CD14-positive monocyte (primary cell): ENCODE data around the gene SEPTIN3. TPM values are rescaled to one million over a fixed set of nuclear protein-coding genes. Genes with fewer than 3 reads are reported as not detected.

Experiments used
- DNase-seq, 3 donors: peaks; one replicate each; pipeline ENCODE4 v3.0.0-alpha.2; 2011 to 2022
- H2AFZ ChIP-seq: 2 replicates; pipeline ENCODE4 v1.6.0; 2012; ENCODE audit warnings: mild to moderate bottlenecking, low read depth, low read length, inconsistent platforms; ENCODE audit not compliant: insufficient read depth, poor library complexity, severe bottlenecking
- H3K27ac ChIP-seq, 2 donors: 1 replicate in 1 of 2; 2 replicates in 1 of 2; pipeline ENCODE4 v1.5.1; 2012 to 2013; ENCODE audit warnings: low read length in 2 of 2, control low read depth in 1 of 2, inconsistent platforms in 1 of 2, low read depth in 1 of 2, mild to moderate bottlenecking in 1 of 2
- H3K27me3 ChIP-seq, 2 donors: one replicate each; pipeline versions ENCODE4 v1.6.0 to v1.6.1; 2011 to 2013; ENCODE audit warnings: low read length in 2 of 2; ENCODE audit not compliant: control insufficient read depth in 2 of 2, insufficient read depth in 2 of 2
- H3K36me3 ChIP-seq, 2 donors: replicated peaks in 1 of 2; 1 replicate in 1 of 2; 2 replicates in 1 of 2; pipeline versions ENCODE4 v1.5.1 to v1.6.1; 2012 to 2013; ENCODE audit warnings: low read length in 2 of 2, control low read depth in 1 of 2, inconsistent platforms in 1 of 2, mild to moderate bottlenecking in 1 of 2; ENCODE audit not compliant: insufficient read depth in 2 of 2, control insufficient read depth in 1 of 2
- H3K4me1 ChIP-seq, 2 donors: 1 replicate in 1 of 2; 2 replicates in 1 of 2; pipeline versions ENCODE4 v1.5.1 to v1.6.1; 2012 to 2013; ENCODE audit warnings: low read length in 2 of 2, control low read depth in 1 of 2, inconsistent platforms in 1 of 2, mild to moderate bottlenecking in 1 of 2, moderate library complexity in 1 of 2; ENCODE audit not compliant: insufficient read depth in 2 of 2, control insufficient read depth in 1 of 2
- H3K4me2 ChIP-seq: replicated peaks from 2 replicates; pipeline ENCODE3; 2012; ENCODE audit warnings: low read length, moderate library complexity, mild to moderate bottlenecking; ENCODE audit not compliant: poor library complexity, severe bottlenecking; ENCODE audit errors: extremely low read depth
- H3K4me3 ChIP-seq, 3 experiments: fragments of 200-600 bp in 1 of 3; sonication (generic) in 1 of 3; replicated peaks in 1 of 3; 1 replicate in 2 of 3; 2 replicates in 1 of 3; pipeline ENCODE4 v1.5.1; 2011 to 2013; ENCODE audit warnings: low read length in 3 of 3, mild to moderate bottlenecking in 3 of 3, control low read depth in 2 of 3, low read depth in 2 of 3, inconsistent platforms in 1 of 3, moderate library complexity in 1 of 3
- H3K79me2 ChIP-seq: 2 replicates; pipeline ENCODE4 v1.6.0; 2012; ENCODE audit warnings: mild to moderate bottlenecking, control low read depth, inconsistent platforms, low read length, moderate library complexity; ENCODE audit not compliant: insufficient read depth
- H3K9ac ChIP-seq: 2 replicates; pipeline ENCODE4 v1.6.0; 2017; ENCODE audit warnings: low read length, mild to moderate bottlenecking; ENCODE audit not compliant: insufficient read depth, poor library complexity, severe bottlenecking
- H3K9me3 ChIP-seq, 2 donors: replicated peaks in 1 of 2; 1 replicate in 1 of 2; 2 replicates in 1 of 2; pipeline versions ENCODE4 v1.5.1 to v1.6.1; 2012 to 2013; ENCODE audit warnings: low read length in 2 of 2, control low read depth in 1 of 2; ENCODE audit not compliant: control insufficient read depth in 1 of 2, insufficient read depth in 1 of 2
- H4K20me1 ChIP-seq: 2 replicates; pipeline ENCODE4 v1.6.0; 2012; ENCODE audit warnings: mild to moderate bottlenecking, low read length, control low read depth, moderate library complexity; ENCODE audit not compliant: insufficient read depth
- H3K27ac Mint-ChIP-seq, 7 donors: one replicate each; pipeline ENCODE4 v1.8.0; 2020; ENCODE audit warnings: mild to moderate bottlenecking in 7 of 7, mixed read lengths in 7 of 7, moderate library complexity in 6 of 7, inconsistent platforms in 2 of 7
- H3K27me3 Mint-ChIP-seq, 3 donors: one replicate each; pipeline ENCODE4 v1.8.0; 2021 to 2022; ENCODE audit warnings: low read depth in 3 of 3, mild to moderate bottlenecking in 3 of 3, mixed read lengths in 3 of 3, moderate library complexity in 3 of 3, inconsistent platforms in 1 of 3
- H3K36me3 Mint-ChIP-seq, 2 donors: one replicate each; pipeline ENCODE4 v1.8.0; 2020; ENCODE audit warnings: mixed read lengths in 2 of 2, inconsistent platforms in 1 of 2, mild to moderate bottlenecking in 1 of 2
- H3K4me1 Mint-ChIP-seq: one replicate; pipeline ENCODE4 v1.8.0; 2020; ENCODE audit warnings: mild to moderate bottlenecking, mixed read lengths
- H3K4me3 Mint-ChIP-seq, 2 donors: one replicate each; pipeline ENCODE4 v1.8.0; 2020; ENCODE audit warnings: mild to moderate bottlenecking in 2 of 2, mixed read lengths in 2 of 2, moderate library complexity in 1 of 2
- H3K9me3 Mint-ChIP-seq, 7 donors: one replicate each; pipeline ENCODE4 v1.8.0; 2020 to 2022; ENCODE audit warnings: mixed read lengths in 7 of 7, mild to moderate bottlenecking in 6 of 7, moderate library complexity in 6 of 7, inconsistent platforms in 2 of 7
- CTCF ChIP-seq: fragments of 200-600 bp; IDR thresholded peaks from one replicate; pipeline ENCODE4 v1.8.0; 2022; ENCODE audit warnings: antibody characterized with exemption, mild to moderate bottlenecking
- WGBS: methylation state at CpG from one replicate; pipeline ENCODE4 v1.1.5; 2013; ENCODE audit warnings: missing lambda C conversion rate; ENCODE audit not compliant: insufficient coverage; 5-methylcytosine and 5-hydroxymethylcytosine counted together
- intact Hi-C, 2 donors: fragments of 100-400 bp; cut with micrococcal nuclease; formaldehyde crosslinking; loops; one replicate each; pipeline versions ENCODE4 v1.15.0 to v1.15.1; 2023
- polyA plus RNA-seq, 3 donors: library from polyadenylated mRNA; depleted of rRNA in 1 of 3; unstranded in 2 of 3; stranded (reverse) in 1 of 3; fragments of 300-500 nt in 2 of 3; fragments of >200 nt in 1 of 3; fragmentation: Illumina TruSeq in 2 of 3; gene quantifications; 1 replicate in 2 of 3; 2 replicates in 1 of 3; pipeline ENCODE4 v1.2.3, GENCODE V29; 2012 to 2021

The SEPTIN3 gene
- polyA plus RNA-seq, 3 donors = 0.06 to 0.20 TPM; not detected in 1

GRCh38 chr22:41952713-41953112 lies 16.5 kb upstream of the SEPTIN3 start:
- no CpG with 5 or more reads among the region's 2 CpGs for WGBS
- Histone ChIP-seq H3K9ac (no peak overlapping the region), H3K36me3 (no peaks in the 10 kb centered on the region), H3K4me2 (no peak overlapping the region), H2AFZ (no peak overlapping the region), H3K4me1 (peaks cover 3 to 6% of the 10 kb centered on the region in 2 donors), H3K4me3 (no peak overlapping the region), H3K27me3 (peaks cover 0 to 3% of the 10 kb centered on the region in 2 donors), H3K79me2 (no peaks in the 10 kb centered on the region), H3K27ac (no peak overlapping the region), H4K20me1 (no peaks in the 10 kb centered on the region), H3K9me3 (no peaks in the 10 kb centered on the region)
- Mint-ChIP-seq H3K9me3 (peaks cover 0 to 1% (median 0%) of the 10 kb centered on the region in 7 donors), H3K4me1 (peaks cover 4% of the 10 kb centered on the region), H3K4me3 (no peak overlapping the region), H3K27me3 (peaks cover 0 to 15% (median 6%) of the 10 kb centered on the region in 3 donors), H3K27ac (no peak overlapping the region), H3K36me3 (no peaks in the 10 kb centered on the region)
- DNase-seq = no peak
- intact Hi-C loops = no loop called here
- no peak for TF ChIP-seq CTCF

GRCh38 chr22:41957941-41958556 lies 11.2 kb upstream of the SEPTIN3 start:
- no peak for DNase-seq
- H3K36me3 Mint-ChIP-seq = no peaks in the 10 kb centered on the region
- H3K9me3 Mint-ChIP-seq = no peaks in the 10 kb centered on the region
- intact Hi-C loops = no loop called here
- no peak overlapping the region for H3K27ac ChIP-seq
- no peak overlapping the region for H3K4me3 ChIP-seq
- peaks cover 3 to 25% (median 22%) of the 10 kb centered on the region in 3 donors for H3K27me3 Mint-ChIP-seq
- 53% methylated on average over 18 of the region's 23 CpGs for WGBS
- no peak overlapping the region for H3K9ac ChIP-seq
- H3K27ac Mint-ChIP-seq = peak overlapping the region in 1 of 7 donors; percentile 25
- H3K4me2 ChIP-seq = peak overlapping the region; percentile 49
- H3K79me2 ChIP-seq = no peaks in the 10 kb centered on the region
- peaks cover 3 to 6% of the 10 kb centered on the region in 2 donors for H3K4me1 ChIP-seq
- H3K36me3 ChIP-seq = no peaks in the 10 kb centered on the region
- peak overlapping the region; percentile 77 for H2AFZ ChIP-seq
- H4K20me1 ChIP-seq = no peaks in the 10 kb centered on the region
- TF ChIP-seq CTCF = peak; percentile 73
- H3K27me3 ChIP-seq = peaks cover 0 to 8% of the 10 kb centered on the region in 2 donors
- H3K9me3 ChIP-seq = no peaks in the 10 kb centered on the region
- H3K4me3 Mint-ChIP-seq = peak overlapping the region in 1 of 2 donors; percentile 53
- H3K4me1 Mint-ChIP-seq = peaks cover 4% of the 10 kb centered on the region
